CD4-positive, alpha-beta T cell treated with Interleukin-12 subunit alpha and Interleukin-12 subunit beta, for 1 hour (primary cell): ENCODE data around the gene MARK1.
"Not testable (repeated sequence)": the region's sequence is repeated elsewhere in the genome, so short reads cannot be mapped to it uniquely, and the experiment has no call there.

Experiments used
- DNase-seq: peaks from one replicate; pipeline ENCODE4 v3.0.0-alpha.2; 2020

Gene MARK1

GRCh38 chr1:220529521-220530020, 1.6 kb downstream of the MARK1 start:
- no peak for DNase-seq

GRCh38 chr1:220533504-220534109, 5.7 kb downstream of the MARK1 start:
- no peak for DNase-seq

GRCh38 chr1:220544901-220545303, 17.0 kb downstream of the MARK1 start:
- no peak for DNase-seq

- DNase-seq: no peak
Measured at GRCh38 chr1:220550811-220551399, 23.0 kb downstream of the MARK1 start.

GRCh38 chr1:220551718-220552117, 23.8 kb downstream of the MARK1 start:
- no peak for DNase-seq

GRCh38 chr1:220552672-220553260, 24.8 kb downstream of the MARK1 start:
- no peak for DNase-seq

GRCh38 chr1:220556641-220557040, 28.7 kb downstream of the MARK1 start:
- no peak for DNase-seq

- DNase-seq: no peak
Measured at GRCh38 chr1:220563564-220563963, 35.6 kb downstream of the MARK1 start.

GRCh38 chr1:220564216-220564615, 36.3 kb downstream of the MARK1 start:
- DNase-seq: no peak

GRCh38 chr1:220565670-220566069, 37.7 kb downstream of the MARK1 start:
- DNase-seq: no peak

- no peak for DNase-seq
Measured at GRCh38 chr1:220566869-220567268, 38.9 kb downstream of the MARK1 start.

- no peak for DNase-seq
Measured at GRCh38 chr1:220572416-220572815, 44.5 kb downstream of the MARK1 start.

GRCh38 chr1:220573836-220574235, 45.9 kb downstream of the MARK1 start:
- no peak for DNase-seq

- DNase-seq: no peak
Measured at GRCh38 chr1:220575718-220576497, 48.0 kb downstream of the MARK1 start.

- no peak for DNase-seq
Measured at GRCh38 chr1:220577926-220578325, 50.0 kb downstream of the MARK1 start.

GRCh38 chr1:220579317-220579716, 51.4 kb downstream of the MARK1 start:
- no peak for DNase-seq

GRCh38 chr1:220592714-220593113, 64.8 kb downstream of the MARK1 start:
- no peak for DNase-seq

- DNase-seq: no peak
Measured at GRCh38 chr1:220594356-220594755, 66.4 kb downstream of the MARK1 start.

- no peak for DNase-seq
Measured at GRCh38 chr1:220595179-220595578, 67.2 kb downstream of the MARK1 start.

GRCh38 chr1:220604926-220605325, 77.0 kb downstream of the MARK1 start:
- DNase-seq: no peak

GRCh38 chr1:220605651-220606050, 77.7 kb downstream of the MARK1 start:
- DNase-seq: not testable (repeated sequence)

- not testable (repeated sequence) for DNase-seq
Measured at GRCh38 chr1:220611100-220611499, 83.2 kb downstream of the MARK1 start.

- DNase-seq: no peak
Measured at GRCh38 chr1:220616836-220617235, 88.9 kb downstream of the MARK1 start.

- DNase-seq: no peak
Measured at GRCh38 chr1:220628431-220628830, 100.5 kb downstream of the MARK1 start.
